SW480 (cell line): ENCODE measurements around the gene ELAC2.

Source experiments
- DNase-seq: peaks from one replicate; pipeline ENCODE4 v3.0.0-alpha.2; 2016; ENCODE audit warnings: low spot score

ELAC2 gene

DNA sequence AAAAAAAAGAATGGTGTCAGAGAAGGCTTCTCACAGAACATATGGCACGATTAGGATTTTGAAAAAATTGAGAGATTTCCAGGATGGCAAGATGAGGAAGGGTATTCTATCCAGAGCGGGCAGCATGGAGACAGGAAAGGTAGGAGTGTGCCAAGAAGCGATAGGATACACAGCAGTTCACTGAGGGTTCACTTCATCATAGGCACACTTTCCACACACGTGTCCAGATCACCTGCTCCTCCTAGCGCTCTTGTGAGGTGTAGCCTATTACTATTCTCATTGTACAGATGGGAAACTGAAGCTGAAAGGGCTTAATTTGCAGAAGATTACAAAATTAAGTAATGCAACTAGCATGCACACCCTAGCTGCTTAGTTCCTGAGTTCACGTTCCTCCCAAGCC, 6.2 kb upstream of the ELAC2 start:
- no peak for DNase-seq

DNA sequence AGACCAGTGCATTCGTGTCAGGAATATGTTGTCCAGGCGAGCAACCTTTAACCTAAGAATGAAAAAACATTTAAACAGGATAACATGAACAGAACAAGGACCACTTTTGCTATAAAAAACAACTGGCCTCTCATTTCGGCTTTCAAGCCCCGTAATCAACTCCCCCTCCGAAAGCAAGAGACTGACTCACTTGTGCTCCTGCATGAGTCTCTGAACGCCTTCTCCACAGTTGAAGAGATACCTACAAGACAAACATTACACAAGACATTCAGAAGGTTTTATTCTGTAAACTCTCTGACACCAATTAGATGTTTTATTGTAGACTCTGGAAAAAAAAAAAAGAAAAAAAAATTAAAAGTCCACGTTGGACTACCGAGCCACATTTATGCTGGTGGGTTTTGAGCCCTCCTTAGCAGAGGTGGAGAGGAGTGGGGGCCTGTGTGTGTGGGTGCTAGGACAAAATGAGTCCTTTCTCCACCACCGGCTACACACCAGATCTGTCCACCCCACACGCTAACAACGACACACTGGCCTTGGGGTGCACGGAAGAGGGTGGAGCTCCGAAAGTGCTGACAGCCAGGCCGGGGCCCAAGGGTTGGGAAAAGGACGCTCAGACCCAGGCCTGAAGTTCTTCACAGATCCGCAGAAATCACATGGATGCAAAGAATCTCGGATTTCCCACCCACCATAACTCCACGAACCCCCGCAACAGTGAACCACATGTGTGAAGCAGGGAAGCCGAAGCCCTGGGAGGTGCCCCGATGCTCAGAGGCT, 759 bp downstream of the ELAC2 start:
- DNase-seq = peak; percentile 29

DNA sequence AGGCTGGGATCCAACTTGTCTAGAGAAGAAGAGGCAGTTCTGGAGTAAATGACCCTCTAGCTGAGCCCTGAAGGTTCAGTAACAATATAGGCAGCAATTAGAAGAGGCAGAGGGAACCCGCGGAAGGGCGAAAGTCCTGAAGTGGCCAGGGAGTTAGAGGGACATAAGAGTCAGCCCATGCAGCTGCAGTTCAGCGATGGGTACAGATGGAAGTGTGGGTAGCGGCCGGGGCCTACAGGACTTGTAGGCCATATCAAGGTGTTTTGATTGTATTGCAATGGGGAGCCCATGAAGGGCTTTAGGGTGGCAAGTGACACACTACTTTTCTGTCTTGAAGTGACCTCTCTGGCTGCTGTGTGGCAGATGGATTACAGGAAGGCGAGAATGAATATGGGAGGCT, 3.0 kb downstream of the ELAC2 start:
- no peak for DNase-seq

- DNase-seq = no peak
These were observed 6.9 kb downstream of the ELAC2 start for GRCh38 chr17:13010959-13011358.

GRCh38 chr17:13008461-13008860, 9.4 kb downstream of the ELAC2 start:
- no peak for DNase-seq

- DNase-seq = no peak
These were observed 12.3 kb downstream of the ELAC2 start for GRCh38 chr17:13005530-13005929.

- DNase-seq = no peak
These were observed 13.5 kb downstream of the ELAC2 start for GRCh38 chr17:13004336-13004735.

DNA sequence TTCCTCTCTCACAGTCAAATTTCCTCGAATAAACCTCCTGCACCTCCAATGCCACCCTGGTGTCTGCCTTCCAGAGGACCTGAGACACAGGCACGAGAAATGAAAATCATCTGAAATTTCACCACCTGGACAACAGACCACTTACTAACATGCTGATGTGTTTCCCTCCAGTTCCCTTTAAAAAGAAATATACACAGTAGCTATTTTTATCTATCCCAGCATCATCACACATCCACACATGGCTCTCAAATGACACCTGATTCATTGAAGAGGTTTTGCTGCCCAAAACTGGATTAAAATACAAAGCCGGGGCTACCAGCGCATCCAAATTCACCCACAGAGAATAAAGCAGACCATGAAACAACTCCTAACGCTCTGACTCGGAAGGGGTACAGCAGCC, 13.9 kb downstream of the ELAC2 start:
- DNase-seq = no peak

DNA sequence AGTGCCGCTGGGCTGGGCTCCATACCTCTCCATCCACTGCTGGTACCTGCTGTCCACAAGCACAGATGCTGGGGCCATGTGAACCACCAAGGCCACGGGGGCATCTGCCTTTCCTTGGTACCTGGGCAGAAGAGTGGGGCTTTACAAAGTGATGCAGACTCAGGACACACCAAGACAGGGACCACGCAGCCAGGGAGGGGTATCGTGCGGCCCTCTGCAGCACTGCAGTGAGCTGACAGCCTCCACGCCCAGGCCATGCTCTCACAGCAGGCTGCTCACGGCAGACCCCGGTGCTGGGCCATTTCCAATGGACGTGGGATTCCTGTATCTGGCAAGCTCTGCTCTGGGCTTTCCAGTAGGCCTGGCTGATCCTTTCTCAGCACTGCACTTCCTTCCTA, 14.4 kb downstream of the ELAC2 start:
- no peak for DNase-seq

- DNase-seq = peak; percentile 36
These were observed 14.9 kb downstream of the ELAC2 start for GRCh38 chr17:13002761-13003453.

GRCh38 chr17:13001991-13002615, 15.7 kb downstream of the ELAC2 start:
- no peak for DNase-seq

DNA sequence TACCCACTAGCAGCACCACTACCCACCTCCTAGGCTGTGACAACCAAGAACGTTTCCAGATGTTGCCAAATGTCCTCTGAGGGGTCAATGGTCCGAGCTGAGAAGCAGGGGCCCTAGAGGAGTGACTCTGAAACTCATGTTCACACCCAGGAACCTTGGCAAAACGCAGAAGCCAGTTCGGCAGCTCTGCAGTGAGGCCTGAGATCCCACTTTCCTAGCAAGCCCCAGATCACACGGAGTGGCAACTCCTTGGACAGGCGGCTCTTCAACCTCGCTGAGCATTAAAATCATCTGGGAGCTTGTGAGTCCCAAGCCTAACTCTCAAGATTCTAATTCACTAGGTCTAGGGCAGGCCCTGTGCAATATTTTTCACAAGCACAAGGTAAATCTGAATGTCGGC, 17.3 kb downstream of the ELAC2 start:
- no peak for DNase-seq

DNA sequence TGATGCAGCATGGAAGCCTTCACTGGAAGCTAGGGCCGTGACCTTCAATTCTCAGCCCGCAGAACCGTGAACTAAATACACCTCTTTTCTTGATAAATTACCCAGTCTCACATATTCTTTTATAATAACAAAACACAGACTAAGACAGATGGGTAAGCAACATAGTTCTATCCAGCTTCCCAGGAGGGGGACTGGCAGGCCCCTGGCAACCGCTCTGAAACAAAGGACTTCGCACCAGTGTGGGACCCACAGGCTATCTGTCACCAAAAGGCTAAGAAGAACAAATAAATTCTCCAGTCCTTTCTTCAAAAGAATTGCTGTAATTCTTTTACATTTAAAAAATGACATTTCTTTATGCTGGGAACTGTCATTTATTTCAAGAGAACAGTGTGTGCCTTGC, 19.0 kb downstream of the ELAC2 start:
- no peak for DNase-seq

GRCh38 chr17:12998461-12998860, 19.4 kb downstream of the ELAC2 start:
- DNase-seq = no peak

- no peak for DNase-seq
These were observed 20.9 kb downstream of the ELAC2 start for GRCh38 chr17:12996941-12997340.

- no peak for DNase-seq
These were observed 21.5 kb downstream of the ELAC2 start for GRCh38 chr17:12996357-12996756.

- DNase-seq = no peak
These were observed 21.9 kb downstream of the ELAC2 start for GRCh38 chr17:12995896-12996295.

DNA sequence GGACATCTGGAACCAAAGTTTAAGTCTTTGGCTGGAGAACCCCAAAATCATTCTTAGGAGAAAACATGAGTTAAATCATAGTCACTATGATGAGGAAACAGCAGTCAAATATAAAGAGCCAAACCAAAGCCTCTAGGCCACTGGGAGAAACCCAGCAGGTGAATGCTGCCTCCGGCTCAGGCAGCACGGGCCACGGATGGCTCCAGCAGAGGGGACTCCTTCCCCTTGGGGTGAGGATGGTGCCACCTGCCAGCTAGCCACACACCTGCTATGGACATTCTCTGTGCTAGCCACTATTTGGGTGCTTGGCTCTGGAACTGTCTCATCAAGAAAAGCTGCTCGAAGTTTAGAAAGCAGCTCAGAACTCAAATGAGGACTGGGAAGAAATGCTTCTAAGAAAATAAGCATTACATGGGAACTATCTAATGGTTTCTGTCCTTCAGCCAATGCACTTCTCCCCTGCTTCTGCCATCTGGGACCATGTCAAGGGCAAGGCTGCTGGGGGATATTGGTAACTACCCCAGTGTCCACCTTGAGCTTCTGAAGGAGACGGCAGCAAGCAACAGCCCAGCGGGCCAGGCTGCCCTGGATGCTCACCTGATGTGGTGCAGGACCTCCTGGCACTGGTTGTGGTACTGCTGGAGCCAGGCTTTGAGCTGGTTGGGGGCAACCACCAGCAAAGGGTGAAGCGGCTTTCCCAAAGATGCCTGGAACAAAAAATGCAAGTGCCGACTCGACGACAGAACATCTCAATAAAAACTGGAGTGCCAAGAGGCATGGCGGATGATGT, 22.5 kb downstream of the ELAC2 start:
- DNase-seq = no peak

- DNase-seq = no peak
These were observed 23.3 kb downstream of the ELAC2 start for GRCh38 chr17:12994341-12995074.

GRCh38 chr17:12993631-12994030, 24.2 kb downstream of the ELAC2 start:
- DNase-seq = no peak

- no peak for DNase-seq
These were observed 25.2 kb downstream of the ELAC2 start for GRCh38 chr17:12992676-12993075.

- DNase-seq = no peak
These were observed 26.9 kb downstream of the ELAC2 start for GRCh38 chr17:12990926-12991325.
